NCI-H146 (cell line): ENCODE data around the gene CCS.
"Not testable (repeated sequence)": the region's sequence is repeated elsewhere in the genome, so short reads cannot be mapped to it uniquely, and the experiment has no call there.

Experiments used
- DNase-seq: peaks from one replicate; lab custom pipeline; 2025; lab: John Stamatoyannopoulos, UW

Gene CCS

GRCh38 chr11:66626382-66626781 is 33.4 kb downstream of the CCS start:
- no peak for DNase-seq

GRCh38 chr11:66626926-66627325 is 33.9 kb downstream of the CCS start:
- no peak for DNase-seq

- DNase-seq = no peak
These were observed 35.1 kb downstream of the CCS start for GRCh38 chr11:66628061-66628603.

GRCh38 chr11:66629356-66629755 is 36.4 kb downstream of the CCS start:
- no peak for DNase-seq

- no peak for DNase-seq
These were observed 38.9 kb downstream of the CCS start for GRCh38 chr11:66631883-66632282.

- no peak for DNase-seq
These were observed 40.0 kb downstream of the CCS start for GRCh38 chr11:66632952-66633351.

GRCh38 chr11:66636411-66636810 is 43.4 kb downstream of the CCS start:
- no peak for DNase-seq

- DNase-seq = no peak
These were observed 44.7 kb downstream of the CCS start for GRCh38 chr11:66637557-66638176.

GRCh38 chr11:66638177-66639065 is 45.4 kb downstream of the CCS start, which contains the start of gene RBM4:
RBM4 (plus strand) TSS chr11:66638703; CDS start chr11:66639712, 1,009 bp downstream.
- DNase-seq = peak; percentile 99

- DNase-seq = peak; percentile 33
These were observed 46.3 kb downstream of the CCS start for GRCh38 chr11:66639066-66639813.

GRCh38 chr11:66639814-66640340 is 46.9 kb downstream of the CCS start:
- not testable (repeated sequence) for DNase-seq

GRCh38 chr11:66641834-66642233 is 48.8 kb downstream of the CCS start:
- no peak for DNase-seq

- DNase-seq = no peak
These were observed 50.9 kb downstream of the CCS start for GRCh38 chr11:66643745-66644437.

GRCh38 chr11:66646828-66647227 is 53.8 kb downstream of the CCS start:
- DNase-seq = no peak

- DNase-seq = no peak
These were observed 56.9 kb downstream of the CCS start for GRCh38 chr11:66649903-66650302.

GRCh38 chr11:66651016-66651415 is 58.0 kb downstream of the CCS start:
- no peak for DNase-seq

- no peak for DNase-seq
These were observed 59.7 kb downstream of the CCS start for GRCh38 chr11:66652651-66653050.

- no peak for DNase-seq
These were observed 60.1 kb downstream of the CCS start for GRCh38 chr11:66653123-66653522.
